ENCODE measurements around the gene GCLC.
"Not testable (repeated sequence)": the region's sequence is repeated elsewhere in the genome, so short reads cannot be mapped to it uniquely, and the experiment has no call there.

Gene GCLC

GRCh38 chr6:53487080-53487479, 57.8 kb downstream of the GCLC start:
- DNase-seq: no peak

GRCh38 chr6:53486679-53487078, 58.2 kb downstream of the GCLC start:
- no peak for DNase-seq

GRCh38 chr6:53484476-53485280, 60.2 kb downstream of the GCLC start:
- DNase-seq: peak; percentile 69

- DNase-seq: no peak
Measured at GRCh38 chr6:53483423-53484353, 61.2 kb downstream of the GCLC start.

GRCh38 chr6:53481323-53481722, 63.6 kb downstream of the GCLC start:
- DNase-seq: no peak

GRCh38 chr6:53480774-53481173, 64.1 kb downstream of the GCLC start:
- DNase-seq: not testable (repeated sequence)

GRCh38 chr6:53479871-53480270, 65.0 kb downstream of the GCLC start:
- no peak for DNase-seq

GRCh38 chr6:53476964-53477363, 67.9 kb downstream of the GCLC start:
- no peak for DNase-seq

GRCh38 chr6:53474010-53474409, 70.9 kb downstream of the GCLC start:
- no peak for DNase-seq

- DNase-seq: no peak
Measured at GRCh38 chr6:53469163-53469562, 75.7 kb downstream of the GCLC start.

- DNase-seq: no peak
Measured at GRCh38 chr6:53466257-53466656, 78.6 kb downstream of the GCLC start.

- DNase-seq: no peak
Measured at GRCh38 chr6:53465732-53466131, 79.2 kb downstream of the GCLC start.

- no peak for DNase-seq
Measured at GRCh38 chr6:53464927-53465460, 79.9 kb downstream of the GCLC start.

GRCh38 chr6:53464483-53464882, 80.4 kb downstream of the GCLC start:
- no peak for DNase-seq

GRCh38 chr6:53461696-53462095, 83.2 kb downstream of the GCLC start:
- DNase-seq: no peak

GRCh38 chr6:53461041-53461656, 83.8 kb downstream of the GCLC start:
- DNase-seq: no peak

GRCh38 chr6:53458105-53458866, 86.6 kb downstream of the GCLC start:
- DNase-seq: no peak

GRCh38 chr6:53456809-53457208, 88.1 kb downstream of the GCLC start:
- no peak for DNase-seq

GRCh38 chr6:53455678-53456077, 89.2 kb downstream of the GCLC start:
- DNase-seq: no peak

- DNase-seq: no peak
Measured at GRCh38 chr6:53451165-53451564, 93.7 kb downstream of the GCLC start.

- no peak for DNase-seq
Measured at GRCh38 chr6:53447865-53448264, 97.0 kb downstream of the GCLC start.
